Limb (tissue), 2 donors: Measurements from ENCODE around the gene PBXIP1.

ENCODE experiments used
- DNase-seq, 2 donors: peaks; one replicate each; pipeline ENCODE4 v3.0.0-alpha.2; 2016; ENCODE audit errors: extremely low spot score in 2 of 2

The PBXIP1 gene

GRCh38 chr1:154972517-154973343, 16.8 kb upstream of the PBXIP1 start:
- peak in 1 of 2 donors; percentile 60 for DNase-seq

- no peak for DNase-seq
Observed at GRCh38 chr1:154972213-154972516, 16.3 kb upstream of the PBXIP1 start.

GRCh38 chr1:154971341-154971998, 15.6 kb upstream of the PBXIP1 start:
- DNase-seq, result no peak

GRCh38 chr1:154970631-154971340, 14.9 kb upstream of the PBXIP1 start, which contains the start of gene SHC1:
Gene SHC1, minus strand, starts transcription at chr1:154970747. Its CDS starts 221 bp downstream, at chr1:154970526.
- DNase-seq, result peak; percentile 90 to 92

- peak in 1 of 2 donors; percentile 59 for DNase-seq
Observed at GRCh38 chr1:154969860-154970452, 14.1 kb upstream of the PBXIP1 start.

GRCh38 chr1:154969246-154969645, 13.3 kb upstream of the PBXIP1 start:
- no peak for DNase-seq

GRCh38 chr1:154968731-154969130, 12.8 kb upstream of the PBXIP1 start:
- DNase-seq, result no peak

- no peak for DNase-seq
Observed at GRCh38 chr1:154967331-154967950, 11.5 kb upstream of the PBXIP1 start.

GRCh38 chr1:154966111-154966510, 10.2 kb upstream of the PBXIP1 start:
- DNase-seq, result no peak

GRCh38 chr1:154964359-154964758, 8.5 kb upstream of the PBXIP1 start:
- no peak for DNase-seq

GRCh38 chr1:154963643-154964042, 7.7 kb upstream of the PBXIP1 start:
- DNase-seq, result peak in 1 of 2 donors; percentile 15

- peak in 1 of 2 donors; percentile 18 for DNase-seq
Observed at GRCh38 chr1:154962795-154963330, 7.0 kb upstream of the PBXIP1 start.

- DNase-seq, result no peak
Observed at GRCh38 chr1:154962156-154962749, 6.4 kb upstream of the PBXIP1 start.

- peak; percentile 72 to 91 for DNase-seq
Observed at GRCh38 chr1:154961207-154962155, 5.6 kb upstream of the PBXIP1 start, which contains the start of gene PYGO2. Gene PYGO2, minus strand, starts transcription at chr1:154961782. Its CDS starts 206 bp downstream, at chr1:154961576.

GRCh38 chr1:154960446-154961136, 4.7 kb upstream of the PBXIP1 start:
- DNase-seq, result peak in 1 of 2 donors; percentile 16

- no peak for DNase-seq
Observed at GRCh38 chr1:154959426-154959780, 3.5 kb upstream of the PBXIP1 start.

- DNase-seq, result peak in 1 of 2 donors; percentile 30
Observed at GRCh38 chr1:154958681-154959425, 3.0 kb upstream of the PBXIP1 start.

- DNase-seq, result no peak
Observed at GRCh38 chr1:154958036-154958435, 2.1 kb upstream of the PBXIP1 start.
